Amniotic epithelial cell (primary cell): ENCODE measurements around the gene AUNIP.
A peak's percentile ranks its signal among the peaks of the same experiment; 100 is the strongest.

Experiments used
- DNase-seq: peaks from one replicate; pipeline ENCODE4 v3.0.0-alpha.2; 2010; ENCODE audit warnings: low read depth

Gene AUNIP

GRCh38 chr1:25794325-25794724 is 64.9 kb downstream of the AUNIP start:
- no peak for DNase-seq

DNA sequence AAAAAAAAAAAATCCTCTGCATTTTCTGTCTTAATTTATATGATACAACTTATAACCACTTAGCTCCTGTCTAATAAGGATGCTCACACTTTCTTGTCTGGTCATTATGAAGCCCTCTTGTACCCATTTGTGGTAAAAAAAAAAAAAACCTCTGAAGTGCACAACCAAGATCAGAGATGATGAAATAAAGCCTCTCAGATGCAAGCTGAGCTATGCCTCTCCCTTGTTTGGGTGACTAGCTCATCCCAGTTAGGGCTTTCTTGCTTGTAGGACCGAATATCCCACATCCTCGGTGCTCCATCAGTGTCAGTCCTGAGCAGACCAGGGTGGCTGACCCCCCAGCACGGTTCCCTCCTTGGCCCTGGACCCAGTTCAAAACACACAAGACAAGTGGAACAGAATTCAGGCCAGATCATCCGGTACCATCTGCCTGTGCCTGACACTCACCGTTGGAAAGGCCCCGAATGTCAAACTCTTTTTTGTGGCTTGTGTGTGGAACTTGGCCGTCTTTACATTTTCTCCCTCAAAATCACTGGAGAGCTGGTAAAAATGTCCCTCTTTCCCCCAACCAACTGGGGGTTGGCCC is 65.6 kb downstream of the AUNIP start:
- DNase-seq, result no peak

DNA sequence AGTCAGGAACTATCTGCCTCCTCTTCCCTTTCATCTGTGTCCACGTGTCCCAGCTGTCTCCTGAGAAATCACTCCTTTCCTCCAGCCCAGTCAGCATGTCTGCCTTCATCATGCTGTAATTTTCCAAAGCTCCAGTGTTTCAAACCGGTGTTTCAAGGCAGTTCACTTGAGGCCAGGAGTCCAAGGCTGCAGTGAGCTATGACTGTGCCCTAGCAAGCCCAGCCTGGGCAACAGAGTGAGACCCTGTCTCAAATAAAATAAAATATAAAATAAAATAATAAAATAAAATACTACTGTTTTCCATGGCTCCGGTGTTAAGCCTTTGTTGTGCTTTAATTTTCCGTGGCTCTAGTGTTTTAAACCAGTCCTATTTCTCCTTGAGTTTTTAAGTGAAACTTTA is 67.1 kb downstream of the AUNIP start:
- DNase-seq, result no peak

GRCh38 chr1:25790472-25790871 is 68.8 kb downstream of the AUNIP start:
- DNase-seq, result no peak

DNA sequence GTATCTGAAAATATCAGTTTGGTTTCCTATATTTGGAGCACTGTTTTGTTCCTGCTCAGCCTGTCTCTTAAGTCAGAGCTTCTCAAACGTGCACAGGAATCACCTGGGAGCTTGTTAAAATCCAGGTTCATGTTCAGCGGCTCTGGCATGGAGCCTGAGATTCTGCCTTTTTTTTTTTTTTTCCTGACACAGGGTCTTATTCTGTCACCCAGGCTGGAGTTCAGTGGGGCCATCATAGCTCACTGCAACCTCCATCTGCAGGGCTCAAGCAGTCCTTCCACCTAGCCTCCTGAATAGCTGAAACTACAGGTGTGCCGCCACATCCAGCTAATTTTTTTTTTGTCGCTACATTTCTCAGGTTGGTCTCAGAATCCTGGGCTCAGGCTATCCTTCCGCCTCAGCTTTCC is 71.5 kb downstream of the AUNIP start:
- no peak for DNase-seq

GRCh38 chr1:25786887-25787759 is 72.1 kb downstream of the AUNIP start:
- peak; percentile 25 for DNase-seq

GRCh38 chr1:25785333-25786067 is 73.8 kb downstream of the AUNIP start:
- DNase-seq, result no peak

GRCh38 chr1:25784575-25785051 is 74.6 kb downstream of the AUNIP start:
- DNase-seq, result no peak
